NCI-H82 treated with DMSO at 0.1 percent for 48 hours (cell line): ENCODE results near the gene OOSP1.
A peak's percentile ranks its signal among the peaks of the same experiment; 100 is the strongest.
"Not testable (repeated sequence)": the region's sequence is repeated elsewhere in the genome, so short reads cannot be mapped to it uniquely, and the experiment has no call there.

Source experiments
- DNase-seq: peaks from one replicate; lab custom pipeline; 2025; ENCODE audit not compliant: unreplicated experiment; lab: John Stamatoyannopoulos, UW

OOSP1 gene

DNA sequence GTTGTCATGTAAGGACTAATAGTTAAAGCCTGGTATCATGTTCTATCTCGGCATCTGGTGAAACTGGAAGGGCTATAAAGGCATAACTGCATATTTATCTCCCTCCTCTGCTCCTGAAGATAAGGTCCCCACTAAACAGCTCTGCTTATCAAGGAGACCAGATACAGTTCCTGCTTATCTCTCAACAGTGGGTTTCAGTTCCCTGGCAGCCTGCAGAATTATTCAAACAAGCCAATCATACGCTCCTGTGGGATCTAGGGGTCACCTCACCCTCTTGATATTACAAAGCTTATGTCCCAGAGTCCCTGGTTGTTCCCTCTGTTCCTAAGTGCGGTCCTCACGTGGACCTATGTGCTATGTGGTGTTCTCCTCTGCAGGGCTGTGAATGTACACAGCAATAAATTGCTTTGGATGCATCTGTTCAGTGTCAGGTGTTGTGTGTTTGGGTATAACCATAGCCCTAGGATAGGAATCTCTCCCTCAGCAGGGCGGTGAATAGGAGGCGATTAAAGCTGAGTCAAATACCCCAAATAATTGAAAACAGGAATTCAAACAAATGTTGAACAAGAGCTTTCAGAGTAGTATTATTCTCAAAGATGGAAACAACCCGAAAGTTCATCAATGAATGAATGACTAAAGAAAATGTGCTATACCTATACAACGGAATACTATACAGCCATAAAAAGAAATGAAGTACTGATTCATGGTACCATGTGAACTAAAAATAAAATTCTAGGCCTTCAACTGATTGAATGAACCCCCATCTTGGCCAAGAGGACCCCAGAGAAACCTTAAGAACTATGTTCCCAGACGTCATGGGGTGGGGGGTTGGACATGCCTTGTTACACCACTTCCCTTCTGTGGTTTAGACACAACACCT is 22.5 kb downstream of the OOSP1 start:
- no peak for DNase-seq

DNA sequence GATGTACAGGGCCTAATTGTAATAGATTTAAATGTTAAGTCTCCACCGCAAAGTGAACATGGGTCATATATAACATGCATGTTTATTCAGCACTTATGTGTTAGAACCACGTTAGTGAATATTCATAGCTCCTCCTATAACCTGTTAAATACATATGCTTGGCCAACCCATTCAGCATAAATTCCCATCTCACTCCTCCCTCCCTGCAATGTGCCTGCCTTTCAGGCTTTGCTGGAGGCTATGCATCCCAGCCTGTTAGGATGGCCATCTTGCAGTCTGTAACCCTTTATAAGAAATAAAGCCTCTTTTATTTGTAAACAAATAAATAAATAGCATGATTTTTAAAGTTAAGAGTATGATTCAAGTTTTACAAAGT is 23.9 kb downstream of the OOSP1 start:
- no peak for DNase-seq

DNA sequence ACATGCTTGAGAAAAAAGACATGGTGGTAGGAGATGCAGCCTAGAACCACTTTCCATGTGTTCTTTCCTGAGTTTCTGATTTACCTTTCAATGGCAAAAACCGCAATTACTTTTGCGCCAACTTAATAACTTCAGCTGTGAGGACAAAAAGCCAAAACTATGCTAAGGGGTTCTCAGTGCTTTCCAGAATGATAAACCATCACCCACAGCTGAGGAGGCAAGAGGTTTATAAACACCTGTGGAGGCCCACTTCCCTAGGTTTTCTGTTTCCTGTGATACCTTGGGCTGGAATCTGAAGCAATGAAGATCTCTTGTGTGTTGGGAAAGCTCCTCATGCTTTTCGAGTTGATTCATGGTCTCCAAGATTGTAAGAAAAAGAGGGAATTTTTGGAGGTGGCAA is 25.5 kb downstream of the OOSP1 start, which contains the start of gene OOSP4A:
Gene OOSP4A, plus strand, starts transcription at position 301 of the 400 bp plus-strand sequence. Its CDS starts 0 bp downstream, at position 301.
- no peak for DNase-seq

DNA sequence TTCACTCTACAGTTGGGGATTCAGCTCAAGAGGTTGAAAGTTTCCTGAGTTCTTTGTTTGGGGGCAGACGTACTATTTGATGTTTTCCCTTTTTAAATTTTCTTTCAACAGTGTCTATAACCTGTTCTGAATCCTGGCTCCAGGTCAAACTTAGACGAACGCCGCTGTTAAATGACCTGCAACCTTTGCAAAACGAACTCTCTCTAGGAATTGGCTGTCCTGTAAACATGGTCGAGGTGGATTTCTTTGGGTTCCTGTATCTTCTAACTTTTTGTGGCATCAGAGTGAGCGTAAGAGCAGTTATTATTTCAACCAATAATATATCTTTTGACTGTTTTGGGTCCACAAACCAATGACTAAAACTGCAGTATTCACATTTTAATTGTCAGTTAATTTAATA is 27.2 kb downstream of the OOSP1 start:
- DNase-seq = no peak

DNA sequence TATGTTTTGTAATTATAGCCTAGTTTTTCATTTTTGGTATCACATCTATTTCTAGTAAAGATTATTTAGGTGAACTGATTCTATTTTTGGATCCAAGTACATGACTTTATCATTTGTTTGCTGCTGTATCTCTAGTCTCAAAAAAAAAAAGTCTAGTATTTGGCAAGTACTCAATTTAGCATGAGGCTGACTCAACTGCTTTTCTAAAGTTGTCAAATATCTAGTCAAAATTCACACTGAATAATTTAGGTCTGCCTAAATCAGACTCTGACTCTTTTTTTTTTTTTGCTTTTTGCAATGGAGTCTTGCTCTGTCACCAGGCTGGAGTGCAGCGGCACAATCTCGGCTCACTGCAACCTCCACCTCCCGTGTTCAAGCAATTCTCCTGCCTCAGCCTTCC is 28.0 kb downstream of the OOSP1 start:
- DNase-seq = no peak

DNA sequence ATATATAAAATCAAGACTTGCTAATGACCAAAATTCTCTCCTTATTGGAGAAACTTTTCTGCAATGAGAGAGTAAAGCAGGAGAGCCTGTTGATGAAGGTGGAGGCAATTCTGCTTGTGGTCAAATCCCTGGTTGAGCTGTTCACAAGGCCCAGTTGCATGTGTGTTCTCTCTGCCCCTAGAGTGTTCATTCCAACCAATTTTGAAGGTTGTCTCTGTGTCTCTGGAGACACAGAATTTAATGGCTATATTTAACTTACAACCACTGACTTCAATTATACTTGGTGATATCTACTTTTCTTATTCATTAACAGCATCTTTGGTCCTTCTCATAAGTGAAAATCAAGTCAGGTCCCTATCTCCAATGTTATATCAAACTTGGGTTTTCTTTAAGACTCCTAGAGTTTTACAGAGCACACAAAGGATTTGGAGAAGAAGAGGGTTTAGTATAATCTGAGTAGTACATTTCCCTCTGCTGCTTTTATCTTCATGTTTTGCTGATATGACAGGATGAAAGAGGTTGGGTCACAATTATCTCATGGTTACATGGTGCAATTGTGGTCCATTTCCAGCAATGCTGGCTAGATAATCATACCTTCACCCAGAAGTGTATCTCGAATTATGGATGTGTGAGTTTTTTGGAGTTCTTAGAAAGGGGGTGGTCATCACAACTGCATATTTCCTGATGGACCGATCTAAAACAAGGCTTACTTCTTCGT is 29.6 kb downstream of the OOSP1 start:
- DNase-seq = no peak

DNA sequence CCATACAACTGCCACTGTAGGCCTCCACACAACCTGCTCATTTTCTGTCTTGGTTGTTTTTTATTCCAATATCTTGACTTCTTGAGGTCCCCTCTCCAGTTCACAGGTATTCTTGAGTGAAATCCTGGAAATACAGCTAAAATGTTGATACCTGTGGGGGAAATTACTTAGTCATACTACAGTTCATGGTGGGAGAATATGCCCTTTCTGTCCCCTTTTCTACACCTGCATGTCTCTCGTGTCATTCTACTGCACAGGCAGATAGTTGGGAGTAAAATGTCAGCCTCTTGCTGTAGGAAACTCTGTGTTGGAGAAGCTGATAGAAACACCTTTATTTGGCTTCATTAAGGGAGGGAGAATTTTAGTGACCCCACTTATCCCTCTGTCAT is 30.2 kb downstream of the OOSP1 start:
- no peak for DNase-seq

DNA sequence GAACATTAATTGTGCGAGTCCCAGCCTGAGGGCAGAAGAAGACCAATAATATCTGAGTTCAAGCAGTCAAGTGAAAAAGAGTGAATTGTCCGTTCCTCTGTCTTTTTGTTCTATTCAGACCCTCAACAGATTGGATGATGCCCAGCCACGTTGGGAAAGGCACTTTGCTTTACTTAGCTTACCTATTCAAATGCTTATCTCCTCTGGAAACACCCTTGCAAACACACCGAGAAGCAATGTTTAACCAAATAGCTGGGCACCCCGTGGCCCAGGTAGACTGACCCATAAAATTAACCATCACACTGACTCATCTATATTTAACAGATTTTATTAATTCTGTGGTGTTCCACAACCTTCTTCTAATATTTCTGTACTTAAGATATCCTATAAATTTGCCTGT is 34.9 kb downstream of the OOSP1 start:
- DNase-seq = no peak

DNA sequence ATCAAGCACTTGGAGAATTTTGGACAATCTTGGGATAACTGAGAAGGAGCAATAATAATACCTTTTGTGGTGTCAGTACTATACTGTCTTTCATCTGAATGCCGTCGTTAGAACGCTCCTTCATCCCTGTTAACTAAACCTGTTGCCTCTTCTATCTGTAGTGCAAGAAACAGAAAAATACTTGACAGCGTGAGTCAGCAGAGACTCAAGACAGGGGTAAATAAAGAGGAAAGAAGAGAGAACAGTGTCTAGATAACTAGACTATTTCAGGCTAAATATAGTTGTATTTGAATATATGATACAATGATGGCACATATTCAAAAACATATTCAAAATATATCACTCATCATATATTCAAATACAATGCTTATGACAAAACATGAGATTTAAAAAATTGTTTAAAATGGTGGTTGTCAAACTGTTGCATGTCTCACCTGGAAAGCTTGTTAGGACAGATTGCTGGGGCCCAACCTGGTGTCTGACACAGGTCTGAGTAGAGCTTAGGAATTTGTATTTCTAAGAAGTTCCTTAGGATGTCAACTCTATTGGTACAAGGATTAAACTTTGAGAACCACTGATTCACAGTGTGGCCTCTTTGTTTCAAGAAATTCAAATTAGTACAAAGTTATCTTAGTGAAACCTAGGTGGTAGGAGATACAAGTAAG is 43.0 kb downstream of the OOSP1 start:
- no peak for DNase-seq

DNA sequence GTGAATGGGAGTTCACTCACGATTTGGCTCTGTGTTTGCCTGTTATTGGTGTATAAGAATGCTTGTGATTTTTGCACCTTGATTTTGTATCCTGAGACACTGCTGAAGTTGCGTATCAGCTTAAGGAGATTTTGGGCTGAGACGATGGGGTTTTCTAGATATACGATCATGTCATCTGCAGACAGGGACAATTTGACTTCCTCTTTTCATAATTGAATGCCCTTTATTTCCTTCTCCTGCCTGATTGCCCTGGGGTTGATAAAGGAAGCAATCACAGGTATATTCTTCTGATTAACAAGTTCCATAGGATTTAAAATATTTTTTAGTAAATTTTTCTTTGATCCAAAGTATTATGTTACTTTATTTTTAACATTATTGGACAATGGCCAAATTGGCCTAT is 43.8 kb downstream of the OOSP1 start:
- DNase-seq = not testable (repeated sequence)

DNA sequence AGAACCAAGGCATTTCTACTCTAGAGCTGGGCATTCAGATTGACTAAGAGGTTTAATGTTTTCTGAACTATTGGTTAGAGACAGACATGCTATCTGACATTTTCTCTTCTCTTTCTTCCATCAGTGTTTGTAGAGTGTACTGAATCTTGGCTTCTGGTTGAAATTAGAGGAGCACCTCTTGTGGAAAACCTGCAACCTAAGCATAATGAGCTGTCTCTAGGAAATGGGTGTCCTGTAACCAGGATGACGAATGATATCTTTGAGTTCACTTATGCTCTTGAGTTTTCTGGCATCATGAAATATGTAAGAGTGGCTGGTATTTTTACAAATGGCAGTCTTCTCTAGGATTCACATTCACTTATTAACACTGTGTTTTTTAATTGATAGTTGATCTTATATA is 45.0 kb downstream of the OOSP1 start:
- DNase-seq = no peak

DNA sequence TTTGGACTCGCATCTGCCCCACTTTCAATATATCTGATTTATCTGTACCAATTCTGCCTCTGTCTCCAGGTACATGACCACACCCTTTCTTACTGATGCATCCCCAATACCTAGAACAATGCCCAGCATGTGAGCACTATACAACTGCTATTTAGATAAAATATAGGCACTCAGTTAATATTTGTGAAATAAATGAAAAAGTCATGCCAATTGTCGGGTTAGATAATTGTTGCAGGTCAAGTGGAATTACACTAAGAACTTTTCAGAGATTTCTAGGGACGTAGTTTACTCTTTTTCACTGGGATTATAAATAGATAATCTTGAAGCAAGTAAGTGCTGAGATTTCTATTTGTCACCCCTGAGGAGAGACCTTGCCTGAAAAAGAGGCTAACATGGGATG is 46.1 kb downstream of the OOSP1 start:
- no peak for DNase-seq

DNA sequence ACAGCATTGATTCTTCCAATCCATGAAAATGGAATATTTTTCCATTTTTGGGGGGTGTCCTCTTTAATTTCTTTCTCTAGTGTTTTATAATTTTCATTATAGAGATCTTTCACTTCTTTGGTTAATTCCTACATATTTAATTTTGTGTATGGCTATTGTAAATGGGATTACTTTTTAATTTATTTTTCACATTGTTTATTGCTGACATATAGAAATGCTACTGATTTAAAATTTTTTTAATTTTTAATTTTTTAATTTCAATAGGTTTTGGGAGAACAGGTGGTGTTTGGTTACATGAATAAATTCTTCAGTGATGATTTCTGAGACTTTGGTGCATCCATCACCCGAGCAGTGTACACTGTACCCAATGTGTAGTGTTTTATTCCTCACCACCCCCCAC is 52.2 kb downstream of the OOSP1 start:
- DNase-seq = no peak

DNA sequence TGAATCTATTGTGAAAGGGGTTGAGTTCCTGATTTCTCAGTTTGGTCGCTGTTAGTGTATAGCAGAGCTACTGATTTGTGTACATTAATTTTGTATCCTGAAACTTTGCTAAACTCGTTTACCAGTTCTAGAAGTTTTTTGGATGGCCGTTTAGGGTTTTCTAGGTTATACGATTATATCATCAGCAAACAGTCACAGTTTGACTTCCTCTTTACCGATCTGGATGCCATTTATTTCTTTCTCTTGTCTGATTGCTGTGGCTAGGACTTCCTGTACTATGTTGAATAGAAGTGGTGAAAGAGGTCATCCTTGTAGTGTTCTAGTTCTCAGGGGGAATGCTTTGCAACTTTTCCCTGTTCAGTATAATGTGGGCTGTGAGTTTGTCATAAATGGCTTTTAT is 54.2 kb downstream of the OOSP1 start:
- no peak for DNase-seq

DNA sequence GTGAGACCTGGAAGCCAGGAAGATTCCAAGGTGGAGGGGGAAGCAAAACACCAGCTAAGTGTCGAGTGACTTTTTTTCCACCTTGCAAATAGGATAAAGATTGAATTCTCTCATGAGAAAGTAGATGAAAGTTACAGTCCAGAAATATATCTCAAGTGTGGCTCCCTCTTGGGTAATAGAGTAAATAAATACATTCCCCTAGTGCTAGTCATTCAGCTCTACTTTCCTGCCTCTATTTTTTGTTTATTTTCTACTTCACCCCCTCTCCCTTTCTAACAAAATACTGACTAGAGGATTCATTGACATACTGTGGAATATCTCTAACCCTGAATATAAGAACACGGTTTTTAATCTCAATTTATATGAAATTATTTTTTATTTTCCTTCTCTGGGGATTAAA is 59.6 kb downstream of the OOSP1 start:
- DNase-seq = no peak

DNA sequence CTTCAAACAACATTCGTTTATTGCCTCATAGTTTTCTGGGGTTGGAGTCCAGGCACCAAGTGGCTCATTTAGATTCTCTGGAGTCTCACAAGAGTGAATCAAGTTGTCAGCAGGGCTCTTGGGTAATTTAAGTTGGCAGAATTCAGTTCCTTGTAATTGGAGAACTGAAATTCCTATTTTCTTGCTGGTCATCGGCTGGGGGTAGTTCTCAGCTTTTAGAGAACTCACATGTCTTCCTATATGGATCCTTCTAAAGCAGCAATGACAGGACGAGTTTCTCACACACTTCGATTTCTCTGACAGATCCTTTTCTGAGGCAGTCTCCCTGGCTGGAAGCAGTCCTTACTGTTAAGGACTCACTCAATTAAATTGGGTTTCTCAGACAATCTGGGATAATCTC is 61.5 kb downstream of the OOSP1 start:
- peak; percentile 1 for DNase-seq

DNA sequence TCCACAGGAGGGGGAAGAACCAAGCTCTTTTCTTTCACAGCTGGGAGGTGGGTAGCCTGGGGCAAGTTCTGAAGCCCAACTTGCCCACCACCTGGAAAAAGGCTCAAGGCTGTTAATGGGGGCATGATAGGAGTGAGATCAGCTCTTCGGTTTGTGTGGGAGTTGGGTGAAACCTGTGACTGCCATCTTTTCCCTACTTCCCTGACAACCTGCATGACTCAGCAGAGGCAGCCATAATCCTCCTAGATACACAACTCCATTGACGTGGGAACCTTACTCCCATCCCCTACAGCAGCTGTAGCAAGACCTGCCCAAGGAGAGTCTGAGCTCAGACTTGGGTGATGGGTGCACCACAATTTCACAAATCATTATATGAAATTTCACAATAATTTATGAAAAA is 65.5 kb downstream of the OOSP1 start:
- no peak for DNase-seq

DNA sequence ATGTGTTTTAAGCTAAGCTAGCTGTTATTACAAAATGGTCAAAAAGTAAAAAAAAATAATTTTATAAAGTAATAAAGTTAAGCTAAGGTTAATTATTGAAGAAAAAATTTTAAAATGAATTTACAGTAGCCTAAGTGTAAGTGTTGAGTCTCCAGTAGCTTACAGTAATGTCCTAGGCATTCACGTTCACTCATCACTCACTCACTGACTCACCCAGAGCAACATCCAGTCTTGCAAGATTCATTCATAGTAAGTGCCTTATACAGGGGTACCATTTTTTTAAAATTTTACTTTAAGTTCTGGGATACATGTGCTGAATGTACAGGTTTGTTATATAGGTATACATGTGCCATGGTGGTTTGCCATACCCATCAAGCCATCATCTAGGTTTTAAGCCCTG is 67.1 kb downstream of the OOSP1 start:
- DNase-seq = no peak
